ENCODE results near the gene IER3IP1.

The IER3IP1 gene

GRCh38 chr18:47168509-47168908, 7.7 kb downstream of the IER3IP1 start:
- TF ChIP-seq REST (IDR thresholded peaks at IDR 0.05; ENCODE audit: insufficient read depth in 1 of 2, low read depth in 2 of 2, low read length in 2 of 2) (no peak), TAF1 (IDR thresholded peaks at IDR 0.05; ENCODE audit: borderline replicate concordance, insufficient read depth, low read length) (no peak), POLR2AphosphoS5 (IDR thresholded peaks at IDR 0.05; ENCODE audit: low read depth, low read length) (no peak), FOXP2 (optimal IDR thresholded peaks at IDR 0.05; ENCODE audit: borderline replicate concordance, extremely low read depth, extremely low read length, insufficient read depth) (no peak), SIN3A (IDR thresholded peaks at IDR 0.05; ENCODE audit: borderline replicate concordance, insufficient read depth, low read length) (no peak)

GRCh38 chr18:47166294-47166693, 9.9 kb downstream of the IER3IP1 start:
- TF ChIP-seq SIN3A (IDR thresholded peaks at IDR 0.05; ENCODE audit: borderline replicate concordance, insufficient read depth, low read length): no peak
- TF ChIP-seq TAF1 (IDR thresholded peaks at IDR 0.05; ENCODE audit: borderline replicate concordance, insufficient read depth, low read length): no peak
- TF ChIP-seq REST (IDR thresholded peaks at IDR 0.05; ENCODE audit: insufficient read depth in 1 of 2, low read depth in 2 of 2, low read length in 2 of 2): no peak
- no peak for TF ChIP-seq FOXP2 (optimal IDR thresholded peaks at IDR 0.05; ENCODE audit: borderline replicate concordance, extremely low read depth, extremely low read length, insufficient read depth)
- no peak for TF ChIP-seq POLR2AphosphoS5 (IDR thresholded peaks at IDR 0.05; ENCODE audit: low read depth, low read length)

GRCh38 chr18:47163241-47163640, 12.9 kb downstream of the IER3IP1 start:
- TF ChIP-seq SIN3A (IDR thresholded peaks at IDR 0.05; ENCODE audit: borderline replicate concordance, insufficient read depth, low read length) (no peak), REST (IDR thresholded peaks at IDR 0.05; ENCODE audit: insufficient read depth in 1 of 2, low read depth in 2 of 2, low read length in 2 of 2) (no peak), POLR2AphosphoS5 (IDR thresholded peaks at IDR 0.05; ENCODE audit: low read depth, low read length) (no peak), FOXP2 (optimal IDR thresholded peaks at IDR 0.05; ENCODE audit: borderline replicate concordance, extremely low read depth, extremely low read length, insufficient read depth) (no peak), TAF1 (IDR thresholded peaks at IDR 0.05; ENCODE audit: borderline replicate concordance, insufficient read depth, low read length) (no peak)

- TF ChIP-seq SIN3A (IDR thresholded peaks at IDR 0.05; ENCODE audit: borderline replicate concordance, insufficient read depth, low read length) (no peak), REST (IDR thresholded peaks at IDR 0.05; ENCODE audit: insufficient read depth in 1 of 2, low read depth in 2 of 2, low read length in 2 of 2) (no peak), POLR2AphosphoS5 (IDR thresholded peaks at IDR 0.05; ENCODE audit: low read depth, low read length) (no peak), FOXP2 (optimal IDR thresholded peaks at IDR 0.05; ENCODE audit: borderline replicate concordance, extremely low read depth, extremely low read length, insufficient read depth) (no peak), TAF1 (IDR thresholded peaks at IDR 0.05; ENCODE audit: borderline replicate concordance, insufficient read depth, low read length) (no peak)
These were observed 15.9 kb downstream of the IER3IP1 start for GRCh38 chr18:47160256-47160655.

- TF ChIP-seq REST (IDR thresholded peaks at IDR 0.05; ENCODE audit: insufficient read depth in 1 of 2, low read depth in 2 of 2, low read length in 2 of 2) (no peak), SIN3A (IDR thresholded peaks at IDR 0.05; ENCODE audit: borderline replicate concordance, insufficient read depth, low read length) (no peak), FOXP2 (optimal IDR thresholded peaks at IDR 0.05; ENCODE audit: borderline replicate concordance, extremely low read depth, extremely low read length, insufficient read depth) (no peak), POLR2AphosphoS5 (IDR thresholded peaks at IDR 0.05; ENCODE audit: low read depth, low read length) (no peak), TAF1 (IDR thresholded peaks at IDR 0.05; ENCODE audit: borderline replicate concordance, insufficient read depth, low read length) (no peak)
These were observed 24.7 kb downstream of the IER3IP1 start for GRCh38 chr18:47151439-47151838.

Data from PFSK-1 (cell line).